Activated CD4-positive, alpha-beta memory T cell treated with anti-CD3 and anti-CD28 coated beads for 36 hours (primary cell): ENCODE data around the gene SLC24A3. TPM values are rescaled to one million over a fixed set of nuclear protein-coding genes. Genes with fewer than 3 reads are reported as not detected.

Experiments used
- CTCF ChIA-PET: fragments of 350-600 bp; sonication (Branson Sonifier 250); formaldehyde crosslinking; loops from one replicate; lab custom pipeline; 2021; ENCODE audit warnings: antibody characterized with exemption, inconsistent platforms; lab: Charles Lee
- POLR2A ChIA-PET: fragments of 350-600 bp; sonication (Branson Sonifier 250); formaldehyde crosslinking; loops from one replicate; lab custom pipeline; 2021; ENCODE audit warnings: antibody characterized with exemption; lab: Charles Lee
- DNase-seq: peaks from one replicate; pipeline ENCODE4 v3.0.0-alpha.2; 2020
- H3K27ac Mint-ChIP-seq: one replicate; pipeline ENCODE4 v1.8.0; 2021; ENCODE audit warnings: mixed read lengths
- H3K27me3 Mint-ChIP-seq: one replicate; pipeline ENCODE4 v1.8.0; 2021; ENCODE audit warnings: mixed read lengths
- H3K36me3 Mint-ChIP-seq: one replicate; pipeline ENCODE4 v1.8.0; 2021; ENCODE audit warnings: mixed read lengths
- H3K4me1 Mint-ChIP-seq: one replicate; pipeline ENCODE4 v1.8.0; 2021; ENCODE audit warnings: low read depth, mixed read lengths
- H3K4me3 Mint-ChIP-seq: one replicate; pipeline ENCODE4 v1.8.0; 2021; ENCODE audit warnings: mild to moderate bottlenecking, mixed read lengths
- H3K9me3 Mint-ChIP-seq: one replicate; pipeline ENCODE4 v1.8.0; 2021; ENCODE audit warnings: mixed read lengths
- intact Hi-C: fragments of 100-400 bp; cut with micrococcal nuclease; formaldehyde crosslinking; loops from one replicate; pipeline ENCODE4 v1.15.1; 2023
- total RNA-seq, 2 experiments: library from RNA; stranded (reverse); gene quantifications; one replicate each; pipeline ENCODE4 v1.2.3, GENCODE V29; 2021

SLC24A3 gene
- total RNA-seq, 2 experiments from 2014 or later: not detected

- intact Hi-C loops: no loop called here
- POLR2A ChIA-PET: no interaction called here
Measured at GRCh38 chr20:19321176-19321575, 108.7 kb downstream of the SLC24A3 start.

GRCh38 chr20:19322061-19322985 is 109.9 kb downstream of the SLC24A3 start:
- Mint-ChIP-seq H3K4me3 (no peak overlapping the region), H3K4me1 (no peaks in the 10 kb centered on the region), H3K36me3 (no peaks in the 10 kb centered on the region), H3K27ac (no peak overlapping the region), H3K27me3 (no peaks in the 10 kb centered on the region), H3K9me3 (no peaks in the 10 kb centered on the region)
- CTCF ChIA-PET: no interaction called here
- DNase-seq: no peak
- intact Hi-C loops: no loop called here
- POLR2A ChIA-PET: no interaction called here

More at GRCh38 chr20:19321176-19321575, 108.7 kb downstream of the SLC24A3 start:
- H3K27me3 Mint-ChIP-seq: no peaks in the 10 kb centered on the region
- no peak overlapping the region for H3K4me3 Mint-ChIP-seq
- CTCF ChIA-PET: no interaction called here
- no peaks in the 10 kb centered on the region for H3K9me3 Mint-ChIP-seq
- DNase-seq: no peak
- H3K4me1 Mint-ChIP-seq: no peaks in the 10 kb centered on the region
- no peaks in the 10 kb centered on the region for H3K36me3 Mint-ChIP-seq
- no peak overlapping the region for H3K27ac Mint-ChIP-seq

DNA sequence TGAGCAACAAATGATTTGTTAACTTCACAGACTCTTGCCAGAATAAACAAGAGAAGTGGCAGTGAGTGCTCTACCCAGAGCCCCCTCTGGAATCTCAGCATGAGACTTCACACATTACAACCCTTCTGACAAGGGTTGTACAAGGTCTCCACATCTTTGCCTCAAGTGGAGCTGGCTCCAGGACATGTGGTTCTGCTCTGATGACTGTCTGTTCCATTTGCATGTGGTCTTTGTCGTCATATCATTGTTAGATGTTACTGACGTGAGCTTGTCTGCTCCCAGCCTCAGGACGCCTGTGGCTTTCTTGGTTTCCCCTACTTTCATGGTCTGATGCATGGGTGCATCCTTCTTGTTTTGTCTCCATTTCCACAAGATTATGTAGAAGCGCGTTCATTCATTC is 115.0 kb downstream of the SLC24A3 start:
- no peak overlapping the region for H3K4me3 Mint-ChIP-seq
- intact Hi-C loops: no loop called here
- no peaks in the 10 kb centered on the region for H3K4me1 Mint-ChIP-seq
- no peaks in the 10 kb centered on the region for H3K36me3 Mint-ChIP-seq
- no peak for DNase-seq
- H3K9me3 Mint-ChIP-seq: no peaks in the 10 kb centered on the region
- ChIA-PET CTCF (no interaction called here), POLR2A (no interaction called here)
- no peak overlapping the region for H3K27ac Mint-ChIP-seq
- H3K27me3 Mint-ChIP-seq: no peaks in the 10 kb centered on the region

DNA sequence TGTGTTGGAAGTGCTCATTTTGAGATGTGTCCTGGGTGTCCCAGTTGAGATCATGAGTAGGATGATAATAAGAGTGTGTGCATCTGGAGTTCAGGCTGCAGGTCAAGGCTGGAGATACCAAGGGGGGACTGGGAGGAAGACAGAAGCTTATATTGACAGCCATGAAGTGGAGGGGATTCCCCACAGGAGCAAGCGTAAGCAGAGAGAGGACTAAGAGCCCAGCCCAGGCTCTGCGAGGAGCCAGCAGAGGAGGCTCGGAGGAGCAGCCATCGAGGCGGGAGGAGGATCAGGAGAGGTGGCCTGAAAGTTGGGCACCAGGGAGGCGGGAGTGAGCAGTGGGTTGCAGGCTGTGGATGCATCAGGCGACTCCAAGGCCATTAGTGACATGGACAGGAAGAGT is 116.2 kb downstream of the SLC24A3 start:
- Mint-ChIP-seq H3K27ac (no peak overlapping the region), H3K27me3 (no peaks in the 10 kb centered on the region), H3K4me1 (no peaks in the 10 kb centered on the region), H3K4me3 (no peak overlapping the region), H3K9me3 (no peaks in the 10 kb centered on the region), H3K36me3 (no peaks in the 10 kb centered on the region)
- CTCF ChIA-PET: no interaction called here
- intact Hi-C loops: no loop called here
- DNase-seq: no peak
- POLR2A ChIA-PET: no interaction called here

DNA sequence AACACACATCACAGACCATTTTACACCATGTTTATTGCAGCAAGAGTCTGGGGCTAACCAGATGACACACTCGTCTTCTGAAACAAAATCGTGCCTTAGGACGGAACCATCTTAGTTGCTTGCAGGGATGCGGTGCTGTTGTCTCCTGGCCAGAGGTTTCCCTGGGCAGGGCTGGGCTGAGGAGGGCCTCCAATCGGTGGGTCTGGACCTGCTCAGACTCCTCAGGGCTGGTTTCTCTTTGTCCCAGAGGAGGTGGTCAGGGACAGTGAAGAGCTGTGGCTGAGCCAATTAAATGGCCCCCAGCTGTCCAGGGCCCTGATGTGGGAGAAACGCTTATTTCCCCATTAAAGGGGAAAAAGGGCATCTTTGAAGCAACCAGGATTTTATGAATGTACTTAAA is 117.6 kb downstream of the SLC24A3 start:
- POLR2A ChIA-PET: no interaction called here
- Mint-ChIP-seq H3K27ac (no peak overlapping the region), H3K36me3 (no peaks in the 10 kb centered on the region), H3K4me3 (no peak overlapping the region), H3K27me3 (no peaks in the 10 kb centered on the region), H3K9me3 (no peaks in the 10 kb centered on the region), H3K4me1 (no peaks in the 10 kb centered on the region)
- CTCF ChIA-PET: no interaction called here
- intact Hi-C loops: no loop called here
- no peak for DNase-seq

DNA sequence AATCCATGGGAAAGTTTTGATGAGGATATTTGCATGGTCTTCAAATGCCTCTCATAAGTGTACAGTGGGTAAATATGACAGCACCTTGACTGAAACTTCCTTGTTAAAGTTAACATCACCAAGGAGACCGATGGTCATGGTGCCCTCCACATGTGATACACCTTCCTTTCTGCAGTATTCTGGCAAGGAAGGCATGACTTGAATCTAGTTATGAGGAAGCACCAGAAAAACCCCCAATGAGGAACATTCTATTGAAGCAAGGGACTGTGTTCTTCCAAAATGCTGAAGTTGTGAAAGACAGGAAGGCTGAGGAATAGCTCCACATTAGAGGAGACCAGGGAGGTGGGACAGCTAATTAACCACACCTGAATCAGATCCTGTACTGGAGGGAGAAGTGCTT is 118.3 kb downstream of the SLC24A3 start:
- H3K36me3 Mint-ChIP-seq: no peaks in the 10 kb centered on the region
- H3K4me3 Mint-ChIP-seq: no peak overlapping the region
- intact Hi-C loops: no loop called here
- CTCF ChIA-PET: no interaction called here
- no peaks in the 10 kb centered on the region for H3K4me1 Mint-ChIP-seq
- H3K9me3 Mint-ChIP-seq: no peaks in the 10 kb centered on the region
- no peaks in the 10 kb centered on the region for H3K27me3 Mint-ChIP-seq
- H3K27ac Mint-ChIP-seq: no peak overlapping the region
- no peak for DNase-seq
- POLR2A ChIA-PET: no interaction called here

GRCh38 chr20:19333563-19333962 is 121.1 kb downstream of the SLC24A3 start:
- Mint-ChIP-seq H3K9me3 (no peaks in the 10 kb centered on the region), H3K4me1 (no peaks in the 10 kb centered on the region), H3K36me3 (no peaks in the 10 kb centered on the region), H3K27me3 (no peaks in the 10 kb centered on the region), H3K4me3 (no peak overlapping the region), H3K27ac (no peak overlapping the region)
- intact Hi-C loops: no loop called here
- POLR2A ChIA-PET: no interaction called here
- no peak for DNase-seq
- CTCF ChIA-PET: no interaction called here

DNA sequence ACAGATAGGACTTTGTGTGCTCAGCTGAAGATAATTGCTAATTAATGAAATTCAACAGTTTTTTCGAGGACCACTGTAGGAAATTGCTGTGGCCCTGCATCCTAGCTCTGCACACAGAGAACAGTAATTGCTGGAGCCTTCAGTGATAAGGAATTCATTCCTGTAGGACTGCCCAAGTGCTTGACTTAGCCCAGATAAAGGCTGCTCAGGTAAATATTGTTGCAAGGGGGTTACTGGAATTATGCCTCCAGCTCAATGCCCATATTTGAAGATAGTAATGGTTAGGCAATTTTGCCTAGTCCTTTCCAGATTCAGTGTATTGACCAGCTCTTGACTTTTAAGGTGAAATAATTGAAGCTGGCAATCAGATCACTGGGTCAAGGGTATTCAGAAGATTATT is 122.9 kb downstream of the SLC24A3 start:
- Mint-ChIP-seq H3K9me3 (no peaks in the 10 kb centered on the region), H3K27ac (no peak overlapping the region), H3K27me3 (no peaks in the 10 kb centered on the region), H3K4me3 (no peak overlapping the region), H3K4me1 (no peaks in the 10 kb centered on the region), H3K36me3 (no peaks in the 10 kb centered on the region)
- intact Hi-C loops: no loop called here
- POLR2A ChIA-PET: no interaction called here
- no peak for DNase-seq
- CTCF ChIA-PET: no interaction called here

DNA sequence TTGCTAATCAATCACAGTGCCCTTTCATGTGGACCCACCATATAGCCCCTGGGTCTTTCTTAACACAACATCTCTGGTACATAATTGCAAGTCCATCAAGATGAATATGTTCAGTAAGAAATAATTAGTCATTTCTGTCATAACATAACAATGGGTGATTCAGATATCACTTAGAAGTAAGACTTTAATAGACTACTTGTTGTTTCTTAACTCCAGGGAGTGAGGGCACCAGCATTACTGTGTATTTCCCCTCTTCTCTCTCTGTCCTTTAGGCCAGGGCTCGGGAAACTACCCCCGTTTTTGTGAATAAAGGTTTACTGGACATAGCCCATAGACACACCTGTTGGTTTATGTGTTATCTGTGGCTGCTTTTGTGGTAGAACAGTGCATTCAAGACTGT is 123.5 kb downstream of the SLC24A3 start:
- H3K9me3 Mint-ChIP-seq: no peaks in the 10 kb centered on the region
- DNase-seq: no peak
- ChIA-PET POLR2A (no interaction called here), CTCF (no interaction called here)
- intact Hi-C loops: no loop called here
- H3K27ac Mint-ChIP-seq: no peak overlapping the region
- no peaks in the 10 kb centered on the region for H3K27me3 Mint-ChIP-seq
- no peak overlapping the region for H3K4me3 Mint-ChIP-seq
- no peaks in the 10 kb centered on the region for H3K4me1 Mint-ChIP-seq
- no peaks in the 10 kb centered on the region for H3K36me3 Mint-ChIP-seq

DNA sequence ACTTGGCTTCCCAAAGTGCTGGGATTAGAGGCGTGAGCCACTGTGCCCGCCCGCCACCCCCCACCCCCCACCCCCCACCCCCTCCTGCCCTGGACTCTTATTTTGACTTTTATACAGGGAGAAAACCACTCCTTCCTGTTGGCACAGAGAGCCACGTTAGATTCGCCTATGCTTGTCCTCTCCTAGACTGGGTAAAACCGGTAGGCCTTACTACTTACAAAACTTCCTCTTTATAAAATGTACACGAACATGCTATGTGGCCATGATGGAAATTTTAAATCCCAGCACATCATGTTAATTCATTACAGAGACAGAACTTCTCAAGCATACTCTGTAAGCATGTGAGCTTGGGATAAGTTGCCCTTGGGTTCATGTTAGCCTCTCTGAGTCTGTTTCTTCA is 124.2 kb downstream of the SLC24A3 start:
- Mint-ChIP-seq H3K4me3 (no peak overlapping the region), H3K36me3 (no peaks in the 10 kb centered on the region), H3K27me3 (no peaks in the 10 kb centered on the region), H3K4me1 (no peaks in the 10 kb centered on the region), H3K9me3 (no peaks in the 10 kb centered on the region), H3K27ac (no peak overlapping the region)
- ChIA-PET CTCF (no interaction called here), POLR2A (no interaction called here)
- DNase-seq: no peak
- intact Hi-C loops: no loop called here

DNA sequence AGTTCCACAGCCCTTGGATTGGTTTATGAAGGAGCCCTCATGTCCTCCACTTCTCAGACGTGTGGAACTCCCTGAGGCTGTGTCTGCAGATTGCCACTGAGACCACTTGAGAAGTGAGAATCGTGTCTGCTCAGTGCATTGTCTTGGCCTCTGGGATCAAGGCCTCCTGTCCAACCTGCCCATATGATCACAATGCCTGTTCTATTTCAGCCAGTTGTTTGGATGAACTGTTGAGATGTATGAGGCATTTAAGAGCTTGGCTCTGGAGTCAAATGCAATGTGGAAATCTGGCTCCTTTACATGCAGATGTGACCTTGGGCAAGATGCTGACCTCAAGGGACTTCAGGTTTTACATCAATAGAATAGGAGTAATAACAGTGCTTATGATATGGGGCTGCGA is 125.9 kb downstream of the SLC24A3 start:
- POLR2A ChIA-PET: no interaction called here
- intact Hi-C loops: no loop called here
- H3K27ac Mint-ChIP-seq: no peak overlapping the region

DNA sequence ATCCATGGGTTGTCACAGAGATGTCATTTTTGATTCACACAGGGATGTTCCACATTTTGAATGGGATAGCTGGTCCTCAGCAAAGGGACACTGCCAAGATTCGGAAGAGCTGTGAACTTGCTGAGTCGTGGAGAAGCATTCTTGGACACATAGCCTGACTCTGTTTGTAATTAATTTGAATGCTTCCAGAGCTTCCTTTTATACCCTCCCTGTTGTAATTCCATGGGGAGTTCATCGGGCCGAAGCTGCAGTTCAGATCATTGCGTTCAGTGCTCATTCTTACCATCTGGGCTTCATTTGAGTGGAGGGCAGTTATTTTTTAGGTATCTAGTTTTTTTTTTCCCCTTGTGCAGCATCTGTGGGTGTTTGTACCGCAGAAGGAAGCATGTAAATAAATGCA is 126.5 kb downstream of the SLC24A3 start:
- ChIA-PET POLR2A (no interaction called here), CTCF (no interaction called here)
- Mint-ChIP-seq H3K4me1 (no peaks in the 10 kb centered on the region), H3K4me3 (no peak overlapping the region), H3K27ac (no peak overlapping the region), H3K36me3 (no peaks in the 10 kb centered on the region), H3K27me3 (peaks cover 4% of the 10 kb centered on the region), H3K9me3 (no peaks in the 10 kb centered on the region)
- DNase-seq: no peak
- intact Hi-C loops: no loop called here

More for the DNA sequence above, 125.9 kb downstream of the SLC24A3 start:
- no peak for DNase-seq
- CTCF ChIA-PET: no interaction called here
- Mint-ChIP-seq H3K4me3 (no peak overlapping the region), H3K4me1 (no peaks in the 10 kb centered on the region), H3K27me3 (peaks cover 4% of the 10 kb centered on the region), H3K36me3 (no peaks in the 10 kb centered on the region), H3K9me3 (no peaks in the 10 kb centered on the region)
